D341Med (cell line): Measurements from ENCODE around the gene SUSD1.

Source experiments
- DNase-seq: peaks from one replicate; pipeline ENCODE4 v3.0.0; 2012; ENCODE audit warnings: low spot score

SUSD1 gene

DNA sequence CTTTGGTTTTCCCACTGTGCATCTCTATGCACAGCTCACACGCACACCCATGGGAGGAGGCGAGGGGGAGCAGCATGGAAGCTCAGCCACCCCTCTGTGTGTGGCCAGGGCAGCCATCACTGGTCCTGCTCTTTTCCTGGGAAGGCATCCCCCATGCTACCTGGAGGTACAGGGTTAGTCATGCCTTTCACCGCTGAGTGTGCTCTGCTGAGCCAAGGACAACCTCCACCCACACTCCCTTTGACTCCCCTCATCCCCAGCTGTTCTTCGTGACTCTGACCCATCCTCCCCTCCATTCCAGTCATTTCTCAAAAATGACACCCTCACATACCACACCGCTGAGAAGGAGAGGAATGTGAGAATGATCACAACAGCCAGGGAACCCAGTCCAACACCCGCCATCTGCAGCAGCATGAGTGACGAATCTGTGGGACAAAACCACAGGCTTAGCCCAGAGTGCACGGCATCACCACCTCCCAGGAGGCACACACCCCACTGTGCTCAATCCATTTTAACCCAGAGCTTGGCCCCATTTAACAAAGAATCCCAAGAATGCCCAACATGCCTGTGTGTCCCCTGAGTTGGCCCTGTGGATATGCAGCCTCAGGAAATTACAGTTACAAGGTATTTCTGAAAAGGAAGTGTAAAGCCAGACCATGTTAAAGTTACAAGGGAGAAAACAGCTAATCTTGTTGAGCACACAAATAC is 133.4 kb downstream of the SUSD1 start:
- no peak for DNase-seq

GRCh38 chr9:112041199-112041535 is 133.9 kb downstream of the SUSD1 start:
- no peak for DNase-seq

DNA sequence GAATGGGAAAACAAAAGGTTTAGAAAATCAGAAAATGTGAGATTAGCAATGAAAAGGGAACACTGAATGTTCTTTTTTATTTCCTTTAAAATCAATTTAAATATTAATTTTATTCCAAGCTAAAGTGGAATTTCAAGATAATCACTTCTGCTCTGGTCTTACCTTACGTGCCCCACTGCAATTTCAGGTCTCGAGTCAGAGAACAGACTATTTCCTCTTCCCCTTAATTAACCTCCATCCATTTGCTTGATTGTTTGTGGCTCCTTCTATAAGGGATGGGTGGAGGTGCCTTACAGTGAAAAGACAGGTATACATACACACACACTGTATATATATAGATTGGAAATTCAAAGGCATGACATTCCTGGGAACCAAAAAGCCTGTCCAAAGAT is 137.1 kb downstream of the SUSD1 start:
- no peak for DNase-seq

DNA sequence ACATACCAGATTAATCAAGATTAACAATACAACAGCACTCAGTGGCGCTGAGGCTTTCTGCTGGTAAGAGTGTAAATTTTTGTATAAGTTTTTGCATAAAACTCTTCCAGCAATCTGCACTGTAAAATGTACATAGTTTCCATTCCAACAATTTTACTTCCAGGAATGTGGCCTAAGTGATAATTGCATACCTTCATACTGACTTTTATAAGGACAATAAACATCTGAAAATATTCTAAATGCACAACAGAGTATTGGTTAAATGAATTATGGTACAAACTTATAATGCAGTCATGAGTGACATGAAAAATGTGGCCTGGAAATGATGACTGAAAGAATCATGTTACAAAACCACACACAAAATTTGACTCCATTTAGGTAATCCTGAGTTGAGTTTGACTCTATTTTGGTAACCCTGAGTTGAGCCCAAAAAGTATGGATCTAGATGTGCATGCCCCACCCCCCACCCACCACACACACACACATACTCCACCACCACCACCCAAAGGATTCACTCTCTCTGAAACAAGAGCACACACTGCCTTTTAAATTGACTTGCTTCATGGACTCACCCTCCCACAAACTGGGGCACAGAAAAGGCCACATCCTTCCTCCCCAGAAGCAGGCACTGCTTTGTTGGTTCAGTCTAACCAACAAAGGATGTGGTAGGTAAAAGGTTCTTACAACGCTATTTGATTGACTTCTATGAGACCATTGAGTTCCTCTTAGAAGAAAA is 137.6 kb downstream of the SUSD1 start:
- no peak for DNase-seq

- no peak for DNase-seq
Observed at GRCh38 chr9:112035166-112035826, 139.8 kb downstream of the SUSD1 start.

- no peak for DNase-seq
Observed at GRCh38 chr9:112034216-112034611, 140.9 kb downstream of the SUSD1 start.

GRCh38 chr9:112033237-112034215 is 141.6 kb downstream of the SUSD1 start:
- DNase-seq, result no peak

DNA sequence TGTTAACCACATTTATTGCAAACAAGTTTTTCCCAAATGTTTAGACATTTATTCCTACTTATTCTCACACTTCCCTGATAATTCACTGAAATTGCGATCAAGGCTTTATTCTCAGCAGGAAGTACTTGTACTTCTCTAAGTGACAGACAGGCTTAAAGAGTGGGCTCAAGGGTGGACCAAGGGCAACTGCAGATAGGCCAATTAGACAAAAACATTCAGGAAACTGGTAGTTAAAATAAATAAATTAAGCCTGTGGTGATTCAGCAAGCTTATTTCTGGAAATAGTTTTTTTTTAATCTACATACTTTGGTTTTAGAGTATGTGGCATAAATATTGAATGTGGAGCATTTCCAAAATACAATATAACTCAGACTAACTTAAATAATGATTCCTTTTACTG is 142.4 kb downstream of the SUSD1 start:
- no peak for DNase-seq

DNA sequence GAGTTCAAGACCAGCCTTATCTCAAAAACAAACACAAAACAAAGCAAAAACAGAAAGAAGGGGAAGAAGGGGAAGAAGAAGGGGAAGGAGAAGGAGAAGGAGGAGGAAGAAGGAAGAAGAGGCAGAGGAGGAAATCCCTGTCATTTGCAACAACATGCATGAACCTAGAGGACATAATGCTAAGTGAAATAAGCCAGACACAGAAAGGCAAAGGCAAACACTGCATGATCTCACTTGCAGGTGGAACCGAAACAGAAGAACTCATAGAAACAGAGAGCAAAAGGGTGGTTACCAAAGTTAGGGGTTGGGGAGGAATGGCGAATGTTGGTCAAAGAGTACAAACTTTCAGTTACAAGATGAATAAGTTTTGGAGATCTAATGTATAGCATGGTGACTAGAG is 143.1 kb downstream of the SUSD1 start:
- no peak for DNase-seq

- no peak for DNase-seq
Observed at GRCh38 chr9:112031400-112031799, 143.7 kb downstream of the SUSD1 start.

GRCh38 chr9:112029921-112030444 is 145.1 kb downstream of the SUSD1 start:
- no peak for DNase-seq

DNA sequence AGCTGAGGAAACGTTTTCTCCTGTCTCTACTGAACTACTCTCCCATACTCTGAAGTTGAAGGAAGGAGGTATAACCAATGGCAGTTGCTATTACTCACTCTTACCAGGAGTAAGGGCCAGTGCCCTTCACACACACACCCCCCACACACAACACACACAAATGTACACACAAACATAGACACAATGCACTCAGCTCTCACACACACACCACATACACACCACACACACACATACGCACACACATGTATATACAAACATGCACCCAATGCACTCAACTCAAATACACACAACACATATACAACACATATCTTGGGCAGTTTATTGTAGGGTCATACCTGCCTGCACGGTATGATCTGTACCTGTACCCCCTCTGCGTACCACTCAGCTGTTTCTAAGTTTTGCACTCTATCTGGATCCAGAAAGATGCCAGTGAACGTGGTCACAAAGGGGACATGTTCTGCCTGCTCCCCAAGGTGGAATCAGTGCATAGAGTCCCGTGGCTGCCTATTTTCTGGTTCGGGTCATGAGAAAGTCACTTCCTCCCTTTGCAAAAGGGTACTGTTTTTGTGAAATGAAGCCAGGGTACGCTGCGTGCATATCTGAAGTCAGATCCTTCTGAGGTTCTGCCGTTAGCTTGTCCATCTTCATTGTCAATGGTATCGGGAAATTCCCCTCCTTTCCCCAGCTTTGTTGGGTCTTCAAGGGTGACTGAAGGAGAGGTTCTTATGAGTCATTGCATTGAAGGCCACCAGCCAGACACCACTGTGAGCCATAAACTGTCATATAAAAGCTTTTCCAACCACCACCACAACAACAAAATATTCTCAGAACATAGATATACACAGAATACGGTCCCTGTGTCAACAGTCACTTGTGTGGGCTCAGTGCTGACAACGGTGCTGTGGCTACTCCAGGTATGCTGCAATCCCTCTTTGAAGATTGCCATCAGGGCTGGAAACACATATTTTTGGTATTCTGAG is 146.6 kb downstream of the SUSD1 start:
- no peak for DNase-seq

DNA sequence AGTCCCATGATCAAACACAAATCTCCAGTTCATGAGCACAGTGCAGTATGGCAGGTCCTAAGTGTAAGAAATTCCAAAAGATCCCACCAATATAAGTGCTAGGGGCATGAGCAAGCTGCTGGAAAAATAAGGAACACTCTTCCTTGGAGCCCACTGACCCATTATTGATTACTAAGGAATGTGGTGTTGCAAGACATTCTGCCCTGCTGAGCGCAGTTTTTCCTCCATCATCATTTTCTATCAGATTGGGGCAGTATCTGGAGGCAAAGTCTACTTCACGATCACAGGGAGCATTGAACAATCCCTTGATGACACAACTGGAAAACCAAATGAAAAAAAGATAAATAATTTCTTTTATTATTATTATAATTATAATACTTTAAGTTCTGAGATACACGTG is 149.2 kb downstream of the SUSD1 start:
- no peak for DNase-seq

DNA sequence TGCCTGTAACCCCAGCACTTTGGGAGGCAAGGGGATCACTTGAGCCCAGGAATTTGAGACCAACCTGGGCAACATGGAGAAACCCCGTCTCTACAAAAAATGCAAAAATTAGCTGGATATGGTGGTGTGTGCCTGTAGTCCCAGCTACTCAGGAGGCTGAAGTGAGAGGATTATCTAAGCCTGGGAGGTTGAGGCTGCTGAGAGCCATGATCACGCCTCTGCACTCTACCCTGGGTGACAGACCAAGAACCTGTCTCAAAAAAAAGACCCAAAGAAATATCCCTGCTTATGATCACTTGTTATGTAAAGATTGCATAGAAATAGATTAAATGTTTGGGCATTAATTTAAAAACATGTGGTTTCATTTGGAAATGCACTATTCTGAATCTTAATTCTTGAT is 153.4 kb downstream of the SUSD1 start:
- no peak for DNase-seq

DNA sequence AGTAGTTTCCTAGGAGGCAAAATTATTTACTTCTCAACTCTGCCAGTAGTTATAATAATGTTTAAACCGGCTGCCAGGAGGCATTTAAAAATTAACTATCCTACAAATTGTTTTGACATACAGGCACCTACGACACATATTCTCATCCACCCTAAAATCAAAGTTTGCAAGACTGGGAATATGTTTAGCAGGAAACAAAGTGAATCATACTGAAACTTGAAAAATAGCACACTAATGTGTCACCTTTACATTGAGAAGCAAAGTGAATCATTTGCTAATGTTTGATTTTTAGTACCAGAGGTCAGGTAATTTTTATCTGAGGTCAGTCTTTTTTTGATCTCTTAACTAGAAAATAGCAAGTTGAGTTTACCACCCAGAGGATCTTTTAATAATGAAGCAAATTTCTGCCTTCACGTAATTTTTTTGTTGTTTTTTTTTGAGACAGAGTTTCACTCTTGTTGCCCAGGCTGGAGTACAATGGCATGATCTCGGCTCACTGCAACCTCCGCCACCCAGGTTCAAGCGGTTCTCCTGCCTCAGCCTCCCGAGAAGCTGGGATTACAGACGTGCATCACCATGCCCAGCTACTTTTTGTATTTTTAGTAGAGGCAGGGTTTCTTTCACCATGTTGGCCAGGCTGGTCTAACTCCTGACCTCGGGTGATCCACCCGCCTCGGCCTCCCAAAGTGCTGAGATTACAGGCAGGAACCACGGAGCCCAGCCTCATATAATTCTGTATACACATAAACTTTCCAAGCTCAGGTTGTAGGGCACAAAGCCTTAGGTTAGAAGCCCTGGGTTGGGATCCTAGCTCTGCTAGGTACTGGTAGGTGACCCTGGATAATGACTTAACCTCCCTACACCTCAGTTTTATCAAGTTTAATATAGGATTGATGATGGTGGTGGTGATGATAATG is 154.2 kb downstream of the SUSD1 start:
- DNase-seq, result no peak

DNA sequence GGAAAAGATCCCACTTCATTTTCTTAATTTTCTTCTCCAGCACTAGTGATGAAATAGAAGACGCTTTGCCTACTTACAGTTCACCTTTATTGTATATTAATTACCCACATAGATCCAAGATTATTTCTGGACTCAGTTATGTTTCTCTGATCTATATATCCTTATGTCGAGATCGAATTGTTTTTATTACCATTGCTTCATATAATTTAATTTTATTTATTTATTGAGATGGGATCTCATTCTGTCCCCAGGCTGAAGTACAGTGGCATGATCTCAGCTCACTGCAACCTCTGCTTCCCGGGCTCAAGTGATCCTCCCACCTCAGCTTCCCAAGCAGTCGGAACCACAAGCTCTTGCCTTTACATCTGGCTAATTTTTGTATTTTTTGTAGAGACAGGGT is 157.2 kb downstream of the SUSD1 start:
- DNase-seq, result no peak

- DNase-seq, result no peak
Observed at GRCh38 chr9:112015736-112016135, 159.4 kb downstream of the SUSD1 start.

DNA sequence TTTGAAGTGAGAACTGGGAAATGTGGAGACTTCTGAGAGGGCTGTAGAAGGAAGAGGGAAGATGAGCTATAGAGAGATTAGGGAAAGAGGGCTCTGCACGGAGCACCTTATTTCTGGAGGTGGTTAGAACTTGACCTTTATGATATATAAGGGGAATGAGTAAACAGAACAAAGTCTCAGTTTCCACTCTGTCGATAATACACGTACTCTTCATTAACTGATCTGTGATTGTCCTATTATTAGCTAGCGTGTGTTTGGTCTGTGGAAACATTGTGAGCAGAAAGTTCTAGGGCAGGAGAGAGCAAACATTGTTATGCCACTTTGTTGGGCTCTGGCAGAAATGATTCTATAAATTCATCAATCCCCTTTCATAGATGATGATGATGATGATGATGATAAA is 159.9 kb downstream of the SUSD1 start:
- no peak for DNase-seq

- no peak for DNase-seq
Observed at GRCh38 chr9:112013266-112013665, 161.8 kb downstream of the SUSD1 start.
